OCI-LY7 (cell line): ENCODE measurements around the gene COL9A1. TPM values are rescaled to one million over a fixed set of nuclear protein-coding genes. Genes with fewer than 3 reads are reported as not detected.

ENCODE experiments used
- BruUV-seq: library from RNA; stranded (reverse); fragments of 400-500 nt; replicated peaks from 2 replicates; lab custom pipeline; 2021; lab: Mats Ljungman, UMichigan
- CTCF ChIA-PET: fragments of 300-600 bp; sonication (Branson Sonifier 250); formaldehyde crosslinking; loops from one replicate; lab custom pipeline; 2022; ENCODE audit warnings: antibody characterized with exemption; ENCODE audit not compliant: unreplicated experiment; lab: Charles Lee
- POLR2A ChIA-PET: fragments of 300-600 bp; sonication (Branson Sonifier 250); formaldehyde crosslinking; loops from one replicate; lab custom pipeline; 2022; ENCODE audit warnings: antibody characterized with exemption; lab: Charles Lee
- DNase-seq: peaks from one replicate; pipeline ENCODE4 v3.0.0-alpha.2; 2015; ENCODE audit warnings: low spot score
- H2AFZ ChIP-seq: fragments of 200-600 bp; sonication (generic), shearing (Covaris generic); 2 replicates; pipeline ENCODE4 v1.6.1; 2014; ENCODE audit warnings: mild to moderate bottlenecking, antibody characterized with exemption, low read length, moderate library complexity
- H3K27ac ChIP-seq: fragments of 200-600 bp; sonication (generic); 2 replicates; pipeline ENCODE4 v1.5.1; 2014; ENCODE audit warnings: mixed run types, low read depth, mild to moderate bottlenecking, moderate library complexity, low read length, inconsistent platforms; ENCODE audit not compliant: poor library complexity, severe bottlenecking
- H3K36me3 ChIP-seq: fragments of 200-600 bp; sonication (generic); 2 replicates; pipeline ENCODE4 v1.6.1; 2014; ENCODE audit warnings: mild to moderate bottlenecking, antibody characterized with exemption, low read length, moderate library complexity, mixed read lengths; ENCODE audit not compliant: insufficient read depth
- H3K4me1 ChIP-seq: fragments of 200-600 bp; sonication (generic); 2 replicates; pipeline ENCODE4 v1.5.1; 2014; ENCODE audit warnings: mild to moderate bottlenecking, low read length; ENCODE audit not compliant: insufficient read depth, poor library complexity, severe bottlenecking
- H3K4me2 ChIP-seq: fragments of 200-600 bp; sonication (generic); 2 replicates; pipeline ENCODE4 v1.6.1; 2014; ENCODE audit warnings: mild to moderate bottlenecking, low read length
- H3K4me3 ChIP-seq: fragments of 200-600 bp; sonication (generic); 2 replicates; pipeline ENCODE4 v1.5.1; 2014; ENCODE audit warnings: mild to moderate bottlenecking, low read depth, low read length; ENCODE audit not compliant: poor library complexity, severe bottlenecking
- H3K79me2 ChIP-seq: fragments of 200-600 bp; sonication (generic); 2 replicates; pipeline ENCODE4 v1.6.1; 2016; ENCODE audit warnings: low read depth, mild to moderate bottlenecking, low read length, moderate library complexity, mixed read lengths; ENCODE audit not compliant: insufficient read depth
- H3K9me2 ChIP-seq: fragments of 200-600 bp; sonication (generic); 2 replicates; pipeline ENCODE4 v1.6.1; 2016; ENCODE audit warnings: mild to moderate bottlenecking, low read length, mixed read lengths; ENCODE audit not compliant: insufficient read depth
- H3K9me3 ChIP-seq: fragments of 200-600 bp; sonication (generic); 2 replicates; pipeline ENCODE4 v1.6.1; 2014; ENCODE audit warnings: mild to moderate bottlenecking, mixed run types, low read length, mixed read lengths
- H4K20me1 ChIP-seq: fragments of 200-600 bp; sonication (generic); 2 replicates; pipeline ENCODE4 v1.6.1; 2014; ENCODE audit warnings: mild to moderate bottlenecking, antibody characterized with exemption, low read length, moderate library complexity, mixed read lengths; ENCODE audit not compliant: insufficient read depth
- EZH2phosphoT487 ChIP-seq: fragments of 200-600 bp; sonication (generic); IDR thresholded peaks from 2 replicates; pipeline ENCODE4 v1.6.1; 2018; ENCODE audit warnings: low read depth, borderline replicate concordance, mild to moderate bottlenecking, mixed run types, antibody characterized with exemption, low read length, moderate library complexity, mixed read lengths
- intact Hi-C: fragments of 100-400 bp; cut with micrococcal nuclease; formaldehyde crosslinking; loops from one replicate; pipeline ENCODE4 v1.10.0; 2022; ENCODE audit not compliant: unreplicated experiment
- total RNA-seq, 2 experiments: library from RNA; depleted of rRNA in 1 of 2; stranded (reverse); fragments of >200 nt in 1 of 2; shearing (Covaris generic) in 1 of 2; gene quantifications; 2 replicates each; pipeline ENCODE4 v1.2.3, GENCODE V29; 2014 to 2022
- TF ChIP-seq, protein P1 (sequence below): fragments of 200-600 bp; sonication (generic); conservative IDR thresholded peaks from 2 replicates; pipeline ENCODE4 v1.5.1; 2014; ENCODE audit warnings: mild to moderate bottlenecking, antibody characterized with exemption, low read length, moderate library complexity, mixed read lengths

COL9A1 gene
- total RNA-seq, 2 experiments from 2014 or later: not detected

DNA sequence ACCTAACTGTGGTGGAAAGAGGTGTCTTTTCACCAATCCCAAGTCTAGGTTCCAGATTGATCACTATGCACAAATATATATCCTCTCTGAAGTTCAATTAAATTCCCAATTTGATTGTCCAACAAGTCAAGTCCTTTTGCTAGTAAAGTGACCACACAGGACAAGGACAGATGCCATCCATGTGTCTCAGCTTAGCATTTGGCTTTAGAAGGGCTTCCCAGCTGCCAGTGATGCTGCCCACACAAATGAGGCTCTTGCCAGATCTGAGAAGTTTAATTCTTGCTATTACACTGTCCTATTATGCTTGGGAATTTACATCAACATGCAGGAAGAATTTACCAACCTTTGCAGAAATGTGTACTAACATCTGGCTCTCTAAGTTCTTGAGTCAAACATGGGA, 108.5 kb downstream of the COL9A1 start:
- Histone ChIP-seq H4K20me1 (no peaks in the 10 kb centered on the region), H3K4me3 (no peak overlapping the region), H3K36me3 (no peaks in the 10 kb centered on the region), H3K4me1 (no peaks in the 10 kb centered on the region), H2AFZ (no peak overlapping the region), H3K9me3 (no peaks in the 10 kb centered on the region), H3K79me2 (no peaks in the 10 kb centered on the region), H3K4me2 (no peak overlapping the region), H3K27ac (no peak overlapping the region), H3K9me2 (no peaks in the 10 kb centered on the region)
- POLR2A ChIA-PET: no interaction called here
- TF ChIP-seq EZH2phosphoT487: no peak
- TF ChIP-seq, protein P1, sequence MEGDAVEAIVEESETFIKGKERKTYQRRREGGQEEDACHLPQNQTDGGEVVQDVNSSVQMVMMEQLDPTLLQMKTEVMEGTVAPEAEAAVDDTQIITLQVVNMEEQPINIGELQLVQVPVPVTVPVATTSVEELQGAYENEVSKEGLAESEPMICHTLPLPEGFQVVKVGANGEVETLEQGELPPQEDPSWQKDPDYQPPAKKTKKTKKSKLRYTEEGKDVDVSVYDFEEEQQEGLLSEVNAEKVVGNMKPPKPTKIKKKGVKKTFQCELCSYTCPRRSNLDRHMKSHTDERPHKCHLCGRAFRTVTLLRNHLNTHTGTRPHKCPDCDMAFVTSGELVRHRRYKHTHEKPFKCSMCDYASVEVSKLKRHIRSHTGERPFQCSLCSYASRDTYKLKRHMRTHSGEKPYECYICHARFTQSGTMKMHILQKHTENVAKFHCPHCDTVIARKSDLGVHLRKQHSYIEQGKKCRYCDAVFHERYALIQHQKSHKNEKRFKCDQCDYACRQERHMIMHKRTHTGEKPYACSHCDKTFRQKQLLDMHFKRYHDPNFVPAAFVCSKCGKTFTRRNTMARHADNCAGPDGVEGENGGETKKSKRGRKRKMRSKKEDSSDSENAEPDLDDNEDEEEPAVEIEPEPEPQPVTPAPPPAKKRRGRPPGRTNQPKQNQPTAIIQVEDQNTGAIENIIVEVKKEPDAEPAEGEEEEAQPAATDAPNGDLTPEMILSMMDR: no peak
- CTCF ChIA-PET: no interaction called here
- no peak for DNase-seq
- BruUV-seq: no TSS peak
- intact Hi-C loops: no loop called here

DNA sequence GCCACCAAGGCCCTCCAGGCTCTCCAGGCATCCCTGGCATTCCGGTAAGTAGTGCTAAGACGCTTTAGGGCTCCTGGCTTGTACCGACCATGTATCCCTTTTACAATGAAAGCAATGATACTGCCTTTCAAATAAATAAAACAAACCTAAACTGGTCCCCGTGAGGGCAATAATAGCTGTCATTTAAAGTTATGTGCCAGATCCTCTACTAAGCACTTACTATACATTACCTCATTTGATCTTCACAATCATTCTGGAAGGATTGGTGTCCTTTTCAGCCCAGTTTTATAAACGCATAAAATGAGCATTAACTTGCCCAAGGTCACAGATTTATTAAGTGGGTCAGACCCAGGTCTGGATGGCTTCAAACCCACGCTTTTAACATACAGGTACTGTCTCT, 114.7 kb downstream of the COL9A1 start:
- no peaks in the 10 kb centered on the region for H3K9me3 ChIP-seq
- intact Hi-C loops: no loop called here
- TF ChIP-seq, protein P1: no peak
- no peak for TF ChIP-seq EZH2phosphoT487
- no TSS peak for BruUV-seq
- no peak overlapping the region for H3K27ac ChIP-seq
- no peak overlapping the region for H3K4me3 ChIP-seq
- H3K36me3 ChIP-seq: no peaks in the 10 kb centered on the region
- H3K4me2 ChIP-seq: no peak overlapping the region
- no peak overlapping the region for H2AFZ ChIP-seq
- ChIA-PET POLR2A (no interaction called here), CTCF (no interaction called here)
- H4K20me1 ChIP-seq: no peaks in the 10 kb centered on the region
- no peak for DNase-seq
- H3K4me1 ChIP-seq: no peaks in the 10 kb centered on the region
- no peaks in the 10 kb centered on the region for H3K9me2 ChIP-seq
- H3K79me2 ChIP-seq: no peaks in the 10 kb centered on the region

DNA sequence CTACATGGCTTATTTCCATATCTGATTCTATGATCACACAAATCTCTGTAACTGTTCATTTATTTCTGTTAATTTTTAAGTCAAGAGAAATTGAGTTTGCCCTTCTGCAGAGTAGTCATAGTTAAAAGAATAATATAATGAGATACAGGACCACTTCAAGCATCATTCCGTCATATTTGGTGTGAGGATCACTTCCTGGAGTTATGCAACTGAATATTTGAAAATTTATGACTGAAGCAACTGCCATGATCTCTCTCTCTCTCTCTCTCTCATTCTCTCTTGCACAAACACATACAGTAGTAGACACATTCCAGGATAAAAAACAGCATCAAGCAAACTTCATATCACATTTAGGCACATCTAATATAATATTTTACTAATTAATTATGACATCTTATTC, 116.4 kb downstream of the COL9A1 start:
- POLR2A ChIA-PET: interaction anchor here (0.6 kb wide), 1 partner anchor 250 kb away, joined by 3 read pairs; no protein-coding TSS in a partner anchor
- BruUV-seq: no TSS peak

More for the DNA sequence above, 116.4 kb downstream of the COL9A1 start:
- TF ChIP-seq, protein P1: no peak
- no peak for TF ChIP-seq EZH2phosphoT487
- Histone ChIP-seq H3K4me3 (no peak overlapping the region), H3K4me2 (no peak overlapping the region), H2AFZ (no peak overlapping the region), H3K36me3 (no peaks in the 10 kb centered on the region), H4K20me1 (no peaks in the 10 kb centered on the region), H3K9me2 (no peaks in the 10 kb centered on the region), H3K27ac (no peak overlapping the region), H3K4me1 (no peaks in the 10 kb centered on the region), H3K9me3 (no peaks in the 10 kb centered on the region), H3K79me2 (no peaks in the 10 kb centered on the region)
- intact Hi-C loops: no loop called here
- CTCF ChIA-PET: no interaction called here
- no peak for DNase-seq
